Measurements from ENCODE around the gene NKAIN1.

GRCh38 chr1:31208361-31208945, 31.2 kb downstream of the NKAIN1 start:
- TF ChIP-seq CTCF (conservative IDR thresholded peaks at IDR 0.05; ENCODE audit: low read depth, low read length) (no peak), EZH2 (IDR thresholded peaks at IDR 0.05; ENCODE audit: borderline replicate concordance, low read depth, low read length, poor library complexity, severe bottlenecking) (no peak)

Measured in A673 (cell line).